ENCODE results near the gene BIN1. TPM values are rescaled to one million over a fixed set of nuclear protein-coding genes. Genes with fewer than 3 reads are reported as not detected.

BIN1 gene
- polyA plus RNA-seq, 1 donor (not counting 4 experiments of a cell fraction or from before 2014, with no cell fraction given), result 5.4 TPM

DNA sequence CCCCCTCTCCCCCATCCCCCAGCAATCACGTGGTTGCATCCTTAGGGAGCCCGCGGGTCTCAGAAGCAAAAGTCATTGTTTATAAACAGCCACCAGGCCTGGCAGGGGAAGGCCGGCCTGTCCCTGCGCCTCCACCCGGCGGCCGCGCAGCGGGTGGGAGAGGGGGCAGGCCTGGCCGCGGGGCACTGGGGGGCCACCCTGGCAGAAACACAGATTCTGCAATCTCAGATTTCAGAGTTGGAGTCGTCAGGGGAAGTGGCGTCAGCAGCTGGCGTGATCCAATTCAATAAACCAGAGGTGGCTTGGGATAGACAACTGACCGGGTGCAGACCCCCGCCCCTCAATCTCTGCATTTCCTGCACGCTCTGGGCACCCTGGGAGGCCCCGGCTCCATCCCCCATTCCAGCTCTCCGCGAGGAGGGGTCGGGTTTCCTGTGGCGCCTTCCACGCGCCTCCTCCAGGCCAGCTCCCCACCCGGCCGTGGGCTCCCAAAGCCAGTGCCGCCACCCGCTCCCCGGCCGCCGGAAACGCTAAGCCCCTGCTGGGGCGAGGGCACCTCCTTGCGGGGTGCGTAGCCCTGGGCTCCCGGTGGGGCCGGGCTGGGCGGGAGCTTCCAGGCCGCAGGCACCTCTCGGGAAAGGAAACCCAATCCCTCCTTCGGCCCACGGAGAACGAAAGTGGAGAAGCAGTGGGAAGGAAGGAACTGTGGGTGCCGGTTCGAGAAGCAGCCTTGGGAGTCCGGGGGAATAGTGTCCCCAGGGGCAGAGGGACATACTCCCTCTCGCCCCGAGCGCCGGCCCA is 1.1 kb downstream of the BIN1 start:
- peaks cover 2% of the 10 kb centered on the region for H3K79me2 ChIP-seq (ENCODE audit: control insufficient read depth, insufficient read depth, low read length)
- peak overlapping the region; percentile 61 for H3K4me2 ChIP-seq (ENCODE audit: control insufficient read depth, extremely low read depth, insufficient read depth, low read depth, low read length)
- dilution Hi-C loops (cut with MboI; ENCODE audit: extremely low pct_ligation_motif_present, low sequenced_read_pairs), result no loop called here
- peak overlapping the region; percentile 59 for H2AFZ ChIP-seq (ENCODE audit: control insufficient read depth, low read length)
- no peaks in the 10 kb centered on the region for H3K9me3 ChIP-seq (ENCODE audit: control insufficient read depth, low read depth, low read length)
- no peaks in the 10 kb centered on the region for H3K27me3 ChIP-seq (ENCODE audit: control insufficient read depth, extremely low read depth, insufficient read depth, low read length)
- peaks cover 2% of the 10 kb centered on the region for H3K4me1 ChIP-seq (ENCODE audit: control insufficient read depth, extremely low read depth, insufficient read depth, low read length)
- H3K9me1 ChIP-seq (ENCODE audit: control insufficient read depth, extremely low read depth, insufficient read depth, low read length), result no peaks in the 10 kb centered on the region
- no peaks in the 10 kb centered on the region for H3K36me3 ChIP-seq (ENCODE audit: control insufficient read depth in 2 of 2, extremely low read depth in 1 of 2, insufficient read depth in 2 of 2, low read length in 2 of 2)
- H3K4me3 ChIP-seq (ENCODE audit: control insufficient read depth in 2 of 3, extremely low read depth in 1 of 3, insufficient read depth in 2 of 3, low read depth in 1 of 3, low read length in 3 of 3), result peak overlapping the region; percentile 61 to 78 (median 75)
- no peaks in the 10 kb centered on the region for H4K20me1 ChIP-seq (ENCODE audit: control insufficient read depth, extremely low read depth, insufficient read depth, low read length)
- H3K27ac ChIP-seq (ENCODE audit: control insufficient read depth, insufficient read depth, low read length), result no peak overlapping the region
- no peak for DNase-seq (ENCODE audit: low read depth, low spot score)
- FAIRE-seq, result no peak
- TF ChIP-seq, protein P1, sequence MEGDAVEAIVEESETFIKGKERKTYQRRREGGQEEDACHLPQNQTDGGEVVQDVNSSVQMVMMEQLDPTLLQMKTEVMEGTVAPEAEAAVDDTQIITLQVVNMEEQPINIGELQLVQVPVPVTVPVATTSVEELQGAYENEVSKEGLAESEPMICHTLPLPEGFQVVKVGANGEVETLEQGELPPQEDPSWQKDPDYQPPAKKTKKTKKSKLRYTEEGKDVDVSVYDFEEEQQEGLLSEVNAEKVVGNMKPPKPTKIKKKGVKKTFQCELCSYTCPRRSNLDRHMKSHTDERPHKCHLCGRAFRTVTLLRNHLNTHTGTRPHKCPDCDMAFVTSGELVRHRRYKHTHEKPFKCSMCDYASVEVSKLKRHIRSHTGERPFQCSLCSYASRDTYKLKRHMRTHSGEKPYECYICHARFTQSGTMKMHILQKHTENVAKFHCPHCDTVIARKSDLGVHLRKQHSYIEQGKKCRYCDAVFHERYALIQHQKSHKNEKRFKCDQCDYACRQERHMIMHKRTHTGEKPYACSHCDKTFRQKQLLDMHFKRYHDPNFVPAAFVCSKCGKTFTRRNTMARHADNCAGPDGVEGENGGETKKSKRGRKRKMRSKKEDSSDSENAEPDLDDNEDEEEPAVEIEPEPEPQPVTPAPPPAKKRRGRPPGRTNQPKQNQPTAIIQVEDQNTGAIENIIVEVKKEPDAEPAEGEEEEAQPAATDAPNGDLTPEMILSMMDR (optimal IDR thresholded peaks at IDR 0.05 in 1 of 3, IDR thresholded peaks at IDR 0.05 in 1 of 3, conservative IDR thresholded peaks at IDR 0.05 in 1 of 3; ENCODE audit: extremely low read depth in 1 of 3, insufficient read depth in 2 of 3, low read length in 3 of 3), result no peak
- TF ChIP-seq EZH2 (IDR thresholded peaks at IDR 0.05; ENCODE audit: low read length), result no peak
- H3K9ac ChIP-seq (ENCODE audit: control insufficient read depth, extremely low read depth, insufficient read depth, low read length), result peak overlapping the region; percentile 69

DNA sequence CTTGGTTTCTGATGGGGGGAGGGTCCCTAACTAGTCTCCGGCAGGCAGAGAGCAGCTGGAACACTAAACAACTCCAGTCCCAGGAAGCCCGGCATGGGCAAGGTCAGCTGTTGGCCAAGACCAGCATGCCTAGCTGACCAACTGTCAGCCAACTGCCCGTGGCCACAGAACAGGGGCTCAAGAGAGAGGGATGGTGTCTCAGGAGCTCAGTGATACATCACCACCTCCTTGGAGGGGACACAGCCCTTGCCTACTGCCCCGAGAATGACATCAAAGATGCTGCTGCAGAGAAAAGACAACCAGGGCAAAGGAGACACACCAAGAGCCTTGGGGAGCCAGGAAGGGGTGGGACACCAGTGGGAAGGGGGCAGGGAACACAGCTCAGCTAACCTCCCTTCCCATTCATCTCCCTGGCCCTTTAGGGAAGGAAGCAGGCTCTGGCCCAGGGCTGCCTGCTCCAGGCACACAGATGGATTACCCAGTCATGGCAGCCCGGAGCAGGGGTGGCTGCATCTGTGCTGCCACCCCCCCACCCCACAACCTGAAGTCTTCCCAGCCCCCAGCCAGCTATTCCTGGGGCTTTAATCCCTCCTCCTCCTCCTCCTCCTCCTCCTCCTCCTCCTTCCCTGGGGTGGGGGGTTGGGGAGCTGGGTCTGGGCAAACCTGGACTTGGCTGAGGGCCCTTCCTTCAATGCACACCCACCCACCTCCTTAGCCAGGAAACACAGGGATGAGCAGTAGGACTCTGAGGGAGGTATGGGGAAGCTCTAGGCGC is 1.9 kb downstream of the BIN1 start:
- Histone ChIP-seq H3K4me1 (ENCODE audit: control insufficient read depth, extremely low read depth, insufficient read depth, low read length) (peaks cover 2% of the 10 kb centered on the region), H3K79me2 (ENCODE audit: control insufficient read depth, insufficient read depth, low read length) (peaks cover 2% of the 10 kb centered on the region), H4K20me1 (ENCODE audit: control insufficient read depth, extremely low read depth, insufficient read depth, low read length) (no peaks in the 10 kb centered on the region), H3K27me3 (ENCODE audit: control insufficient read depth, extremely low read depth, insufficient read depth, low read length) (no peaks in the 10 kb centered on the region), H3K9me1 (ENCODE audit: control insufficient read depth, extremely low read depth, insufficient read depth, low read length) (no peaks in the 10 kb centered on the region), H3K27ac (ENCODE audit: control insufficient read depth, insufficient read depth, low read length) (no peak overlapping the region), H3K4me2 (ENCODE audit: control insufficient read depth, extremely low read depth, insufficient read depth, low read depth, low read length) (peak overlapping the region; percentile 61), H3K9ac (ENCODE audit: control insufficient read depth, extremely low read depth, insufficient read depth, low read length) (peak overlapping the region; percentile 69), H3K4me3 (ENCODE audit: control insufficient read depth in 2 of 3, extremely low read depth in 1 of 3, insufficient read depth in 2 of 3, low read depth in 1 of 3, low read length in 3 of 3) (peak overlapping the region in 2 of 3 experiments; percentile 61 to 75), H3K9me3 (ENCODE audit: control insufficient read depth, low read depth, low read length) (no peaks in the 10 kb centered on the region), H3K36me3 (ENCODE audit: control insufficient read depth in 2 of 2, extremely low read depth in 1 of 2, insufficient read depth in 2 of 2, low read length in 2 of 2) (no peaks in the 10 kb centered on the region), H2AFZ (ENCODE audit: control insufficient read depth, low read length) (no peak overlapping the region)
- FAIRE-seq (no peak), DNase-seq (ENCODE audit: low read depth, low spot score) (no peak)
- dilution Hi-C loops (cut with MboI; ENCODE audit: extremely low pct_ligation_motif_present, low sequenced_read_pairs), result no loop called here
- no peak for TF ChIP-seq EZH2 (IDR thresholded peaks at IDR 0.05; ENCODE audit: low read length)
- TF ChIP-seq, protein P1 (optimal IDR thresholded peaks at IDR 0.05 in 1 of 3, IDR thresholded peaks at IDR 0.05 in 1 of 3, conservative IDR thresholded peaks at IDR 0.05 in 1 of 3; ENCODE audit: extremely low read depth in 1 of 3, insufficient read depth in 2 of 3, low read length in 3 of 3), result no peak
